IMR-90 (cell line): ENCODE measurements around the gene RXFP1. TPM values are rescaled to one million over a fixed set of nuclear protein-coding genes. Genes with fewer than 3 reads are reported as not detected.

Experiments used
- ATAC-seq: fragments of 200-7000 bp; cut with Tn5 transposase; 2 replicates; pipeline ENCODE4 v1.9.1; 2020; ENCODE audit warnings: low read depth, mild to moderate bottlenecking, moderate library complexity
- BruUV-seq: library from RNA; stranded (reverse); fragments of 400-500 nt; replicated peaks from 2 replicates; lab custom pipeline; 2021; lab: Mats Ljungman, UMichigan
- CTCF ChIA-PET: fragments of 300-600 bp; formaldehyde crosslinking; extraction: SDS; loops from one replicate; lab custom pipeline; 2021; ENCODE audit warnings: antibody characterized with exemption; lab: Yijun Ruan, JAX
- POLR2A ChIA-PET: fragments of 300-600 bp; sonication (Branson Sonifier 250); formaldehyde crosslinking; loops from one replicate; lab custom pipeline; 2022; ENCODE audit warnings: antibody characterized with exemption; ENCODE audit not compliant: unreplicated experiment; lab: Charles Lee
- DNase-seq: peaks from one replicate; pipeline ENCODE4 v3.0.0; 2013
- H2AFZ ChIP-seq: replicated peaks from 2 replicates; pipeline ENCODE3; 2013; ENCODE audit warnings: low read length, mild to moderate bottlenecking; ENCODE audit not compliant: poor library complexity
- H2AK5ac ChIP-seq: 2 replicates; pipeline ENCODE4 v1.6.1; 2013; ENCODE audit warnings: low read depth, low read length, inconsistent platforms
- H2AK9ac ChIP-seq: replicated peaks from 2 replicates; pipeline ENCODE3; 2013; ENCODE audit warnings: mild to moderate bottlenecking, low read depth, low read length, moderate library complexity; ENCODE audit not compliant: poor library complexity
- H2BK120ac ChIP-seq: 2 replicates; pipeline ENCODE4 v1.6.1; 2013; ENCODE audit warnings: low read depth, low read length, inconsistent platforms
- H2BK15ac ChIP-seq: 3 replicates; pipeline ENCODE4 v1.6.1; 2013; ENCODE audit warnings: low read depth, low read length, inconsistent platforms
- H2BK20ac ChIP-seq: 2 replicates; pipeline ENCODE4 v1.6.1; 2013; ENCODE audit warnings: low read depth, mild to moderate bottlenecking, inconsistent platforms, low read length, moderate library complexity
- H2BK5ac ChIP-seq: 2 replicates; pipeline ENCODE4 v1.6.1; 2013; ENCODE audit warnings: mild to moderate bottlenecking, low read depth, low read length, inconsistent platforms; ENCODE audit not compliant: poor library complexity, severe bottlenecking
- H3K14ac ChIP-seq: replicated peaks from 2 replicates; pipeline ENCODE4 v1.6.1; 2013; ENCODE audit warnings: low read depth, low read length, inconsistent platforms
- H3K18ac ChIP-seq: 2 replicates; pipeline ENCODE4 v1.6.1; 2013; ENCODE audit warnings: low read depth, low read length, control low read depth
- H3K23ac ChIP-seq: 2 replicates; pipeline ENCODE4 v1.6.1; 2013; ENCODE audit warnings: low read depth, low read length, inconsistent platforms
- H3K27ac ChIP-seq: 2 replicates; pipeline ENCODE4 v1.5.1; 2013; ENCODE audit warnings: mild to moderate bottlenecking, control low read depth, low read length; ENCODE audit not compliant: insufficient read depth
- H3K27me3 ChIP-seq: 2 replicates; pipeline ENCODE4 v1.6.1; 2013; ENCODE audit warnings: low read length; ENCODE audit not compliant: control insufficient read depth, insufficient read depth
- H3K36me3 ChIP-seq: 2 replicates; pipeline ENCODE4 v1.6.1; 2013; ENCODE audit warnings: low read length, mixed read lengths; ENCODE audit not compliant: control insufficient read depth, insufficient read depth
- H3K4ac ChIP-seq: 2 replicates; pipeline ENCODE4 v1.6.1; 2013; ENCODE audit warnings: low read depth, low read length, inconsistent platforms
- H3K4me1 ChIP-seq: 2 replicates; pipeline ENCODE4 v1.6.1; 2013; ENCODE audit warnings: low read length, mixed read lengths; ENCODE audit not compliant: control insufficient read depth, insufficient read depth
- H3K4me2 ChIP-seq: 2 replicates; pipeline ENCODE4 v1.6.1; 2013; ENCODE audit warnings: low read depth, mild to moderate bottlenecking, control low read depth, low read length, moderate library complexity
- H3K4me3 ChIP-seq: 2 replicates; pipeline ENCODE4 v1.5.1; 2013; ENCODE audit warnings: low read depth, mild to moderate bottlenecking, control low read depth, low read length, moderate library complexity; ENCODE audit not compliant: insufficient read depth
- H3K56ac ChIP-seq: 2 replicates; pipeline ENCODE4 v1.6.1; 2013; ENCODE audit warnings: low read length, inconsistent platforms; ENCODE audit not compliant: insufficient read depth; ENCODE audit errors: extremely low read depth
- H3K79me1 ChIP-seq, 2 experiments: 2 replicates each; pipeline ENCODE4 v1.6.1; 2013; ENCODE audit warnings: low read length in 2 of 2, inconsistent platforms in 1 of 2, low read depth in 1 of 2
- H3K9ac ChIP-seq: 2 replicates; pipeline ENCODE4 v1.6.1; 2013; ENCODE audit warnings: low read depth, low read length, control low read depth
- H3K9me1 ChIP-seq: 2 replicates; pipeline ENCODE4 v1.6.1; 2013; ENCODE audit warnings: low read length, inconsistent platforms; ENCODE audit not compliant: insufficient read depth
- H3K9me3 ChIP-seq: 2 replicates; pipeline ENCODE4 v1.6.1; 2013; ENCODE audit warnings: low read length; ENCODE audit not compliant: control insufficient read depth, insufficient read depth
- H4K20me1 ChIP-seq: 2 replicates; pipeline ENCODE4 v1.6.1; 2013; ENCODE audit warnings: low read length, inconsistent platforms; ENCODE audit not compliant: insufficient read depth
- H4K5ac ChIP-seq: 2 replicates; pipeline ENCODE4 v1.6.1; 2013; ENCODE audit warnings: mild to moderate bottlenecking, low read depth, low read length, control low read depth
- H4K8ac ChIP-seq, 2 experiments: 2 replicates each; pipeline ENCODE4 v1.6.1; 2013; ENCODE audit warnings: low read depth in 2 of 2, low read length in 2 of 2, control low read depth in 1 of 2, inconsistent platforms in 1 of 2
- H4K91ac ChIP-seq: 2 replicates; pipeline ENCODE4 v1.6.1; 2013; ENCODE audit warnings: low read depth, low read length, inconsistent platforms; ENCODE audit not compliant: insufficient read depth
- BHLHE40 ChIP-seq: fragments of 150-350 bp; IDR thresholded peaks from 2 replicates; pipeline ENCODE4 v1.6.1; 2016; ENCODE audit warnings: mild to moderate bottlenecking, low read depth, low read length
- CEBPB ChIP-seq: IDR thresholded peaks from 2 replicates; pipeline ENCODE4 v1.6.1; 2012; ENCODE audit warnings: low read depth, low read length, improper control_type of control experiment
- CHD1 ChIP-seq: IDR thresholded peaks from 2 replicates; pipeline ENCODE4 v1.6.1; 2012; ENCODE audit warnings: low read depth, low read length, improper control_type of control experiment
- FOS ChIP-seq: fragments of 150-350 bp; IDR thresholded peaks from 2 replicates; pipeline ENCODE4 v1.6.1; 2016; ENCODE audit warnings: low read depth, low read length
- MAFK ChIP-seq: IDR thresholded peaks from 2 replicates; pipeline ENCODE4 v1.6.1; 2012; ENCODE audit warnings: low read depth, low read length, improper control_type of control experiment
- MAZ ChIP-seq: IDR thresholded peaks from 2 replicates; pipeline ENCODE4 v1.6.1; 2012; ENCODE audit warnings: low read depth, mild to moderate bottlenecking, low read length, improper control_type of control experiment, moderate library complexity, borderline replicate concordance
- MXI1 ChIP-seq: IDR thresholded peaks from 2 replicates; pipeline ENCODE4 v1.6.1; 2012; ENCODE audit warnings: low read depth, mild to moderate bottlenecking, low read length, moderate library complexity, borderline replicate concordance
- NFE2L2 ChIP-seq: fragments of 150-350 bp; IDR thresholded peaks from 2 replicates; pipeline ENCODE4 v1.6.1; 2016; ENCODE audit warnings: low read depth, mild to moderate bottlenecking, low read length
- POLR2A ChIP-seq: IDR thresholded peaks from 2 replicates; pipeline ENCODE4 v1.6.1; 2012; ENCODE audit warnings: mild to moderate bottlenecking, low read depth, low read length
- RAD21 ChIP-seq: IDR thresholded peaks from 2 replicates; pipeline ENCODE4 v1.6.1; 2012; ENCODE audit warnings: low read length, improper control_type of control experiment
- RCOR1 ChIP-seq: IDR thresholded peaks from 2 replicates; pipeline ENCODE4 v1.6.1; 2012; ENCODE audit warnings: mild to moderate bottlenecking, low read length, improper control_type of control experiment; ENCODE audit not compliant: insufficient replicate concordance
- RFX5 ChIP-seq: IDR thresholded peaks from 2 replicates; pipeline ENCODE4 v1.8.0; 2012; ENCODE audit warnings: low read depth, mild to moderate bottlenecking, low read length, moderate library complexity
- USF2 ChIP-seq: fragments of 150-350 bp; IDR thresholded peaks from 2 replicates; pipeline ENCODE4 v1.6.1; 2017; ENCODE audit warnings: mild to moderate bottlenecking, antibody characterized with exemption, low read length, low read depth
- WGBS, 2 experiments: methylation state at CpG; one replicate each; pipeline versions ENCODE4 v1.1.5 to v1.1.7; 2013; ENCODE audit warnings: missing lambda C conversion rate in 2 of 2; ENCODE audit not compliant: insufficient read length in 1 of 2; ENCODE audit errors: extremely low coverage in 2 of 2; 5-methylcytosine and 5-hydroxymethylcytosine counted together
- dilution Hi-C: fragments of 300-500 bp; cut with HindIII; formaldehyde crosslinking; loops from one replicate; pipeline ENCODE4 v1.14.3; 2018; ENCODE audit warnings: low sequenced_read_pairs; ENCODE audit not compliant: unreplicated experiment
- in situ Hi-C: fragments of 300-500 bp; cut with MboI; formaldehyde crosslinking; loops from 3 replicates; pipeline ENCODE4 v1.14.3; 2019; ENCODE audit warnings: low sequenced_read_pairs, inconsistent platforms, mixed read lengths
- intact Hi-C: fragments of 100-400 bp; cut with micrococcal nuclease; formaldehyde crosslinking; loops from 2 replicates; pipeline ENCODE4 v1.10.0; 2022
- polyA plus RNA-seq, 3 experiments: library from polyadenylated mRNA; depleted of rRNA; stranded (reverse); fragments of >200 nt; gene quantifications; 2 replicates each; pipeline ENCODE4 v1.2.3, GENCODE V29; 2012; ENCODE audit warnings: low replicate concordance in 1 of 3
- total RNA-seq: library from RNA; depleted of rRNA; stranded (reverse); fragments of >200 nt; gene quantifications from 2 replicates; pipeline ENCODE4 v1.2.3, GENCODE V29; 2012
- TF ChIP-seq, protein P1 (sequence below): conservative IDR thresholded peaks from 2 replicates; pipeline ENCODE4 v1.5.1; 2012; ENCODE audit warnings: mild to moderate bottlenecking, low read depth, low read length, improper control_type of control experiment

RXFP1 gene
- total and polyA plus RNA-seq, 2 of the 4 experiments (the other 2 are of a cell fraction): not detected

- dilution Hi-C loops (no loop called here), in situ Hi-C loops (no loop called here), intact Hi-C loops (no loop called here)
- H3K23ac ChIP-seq: peak overlapping the region; percentile 30
- peak overlapping the region; percentile 77 for H3K27ac ChIP-seq
- H3K9ac ChIP-seq: peak overlapping the region; percentile 80
- H4K8ac ChIP-seq: peak overlapping the region in 1 of 2 experiments; percentile 43; a peak in 2 of 4 replicates
- BruUV-seq: no TSS peak
- H2AK5ac ChIP-seq: no peak overlapping the region
- no peaks in the 10 kb centered on the region for H3K4me1 ChIP-seq
- H3K4me3 ChIP-seq: peak overlapping the region; percentile 65
- no peaks in the 10 kb centered on the region for H4K20me1 ChIP-seq
- H3K27me3 ChIP-seq: no peaks in the 10 kb centered on the region
- ATAC-seq (peak; percentile 22), DNase-seq (peak; percentile 76)
- H4K91ac ChIP-seq: peak overlapping the region; percentile 67
- peak overlapping the region; percentile 38 for H2BK120ac ChIP-seq
- H3K9me3 ChIP-seq: no peaks in the 10 kb centered on the region
- ChIA-PET POLR2A (interaction anchor here (0.6 kb wide), 1 partner anchor 23 kb away, joined by 3 read pairs; no protein-coding TSS in a partner anchor), CTCF (no interaction called here)
- peak overlapping the region; percentile 57; the same call in 1 of the 3 replicates for H2BK15ac ChIP-seq
- H2BK20ac ChIP-seq: 0 out of 2 replicates have a peak overlapping the region, but pooled peaks have one; percentile 1
- H2BK5ac ChIP-seq: peak overlapping the region; percentile 61
- H3K36me3 ChIP-seq: no peaks in the 10 kb centered on the region
- H3K18ac ChIP-seq: no peak overlapping the region
- peaks cover 8 to 29% of the 10 kb centered on the region in 2 experiments; a peak in 3 of 4 replicates for H3K79me1 ChIP-seq
- H3K56ac ChIP-seq: peak overlapping the region; percentile 69; the same call in 1 of the 2 replicates
- peak overlapping the region; percentile 82 for H3K14ac ChIP-seq
- WGBS, 2 experiments: 0% methylated on average over 3 of the region's 35 CpGs; no CpG with 5 or more reads in 1 of the 2 experiments
- TF ChIP-seq POLR2A (no peak), BHLHE40 (no peak), FOS (no peak), MAFK (no peak), CEBPB (no peak), RAD21 (peak; percentile 10; the same call in 1 of the 2 replicates), RFX5 (no peak), CHD1 (0 out of 2 replicates have a peak, but pooled peaks have one; percentile 42), NFE2L2 (no peak), USF2 (peak; percentile 71), MXI1 (no peak), MAZ (no peak), RCOR1 (no peak)
- TF ChIP-seq, protein P1, sequence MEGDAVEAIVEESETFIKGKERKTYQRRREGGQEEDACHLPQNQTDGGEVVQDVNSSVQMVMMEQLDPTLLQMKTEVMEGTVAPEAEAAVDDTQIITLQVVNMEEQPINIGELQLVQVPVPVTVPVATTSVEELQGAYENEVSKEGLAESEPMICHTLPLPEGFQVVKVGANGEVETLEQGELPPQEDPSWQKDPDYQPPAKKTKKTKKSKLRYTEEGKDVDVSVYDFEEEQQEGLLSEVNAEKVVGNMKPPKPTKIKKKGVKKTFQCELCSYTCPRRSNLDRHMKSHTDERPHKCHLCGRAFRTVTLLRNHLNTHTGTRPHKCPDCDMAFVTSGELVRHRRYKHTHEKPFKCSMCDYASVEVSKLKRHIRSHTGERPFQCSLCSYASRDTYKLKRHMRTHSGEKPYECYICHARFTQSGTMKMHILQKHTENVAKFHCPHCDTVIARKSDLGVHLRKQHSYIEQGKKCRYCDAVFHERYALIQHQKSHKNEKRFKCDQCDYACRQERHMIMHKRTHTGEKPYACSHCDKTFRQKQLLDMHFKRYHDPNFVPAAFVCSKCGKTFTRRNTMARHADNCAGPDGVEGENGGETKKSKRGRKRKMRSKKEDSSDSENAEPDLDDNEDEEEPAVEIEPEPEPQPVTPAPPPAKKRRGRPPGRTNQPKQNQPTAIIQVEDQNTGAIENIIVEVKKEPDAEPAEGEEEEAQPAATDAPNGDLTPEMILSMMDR: no peak
- peak overlapping the region; percentile 56 for H3K4ac ChIP-seq
- peak overlapping the region; percentile 96 for H3K4me2 ChIP-seq
- no peak overlapping the region for H4K5ac ChIP-seq
- peak overlapping the region; percentile 97 for H2AFZ ChIP-seq
- H2AK9ac ChIP-seq: peak overlapping the region; percentile 57
- no peaks in the 10 kb centered on the region for H3K9me1 ChIP-seq
Observed at GRCh38 chr4:158670975-158671664, 149.4 kb downstream of the RXFP1 start.
